Esophagus muscularis mucosa (tissue), 4 donors: ENCODE data around the gene CEND1. TPM values are rescaled to one million over a fixed set of nuclear protein-coding genes. Genes with fewer than 3 reads are reported as not detected.

Source experiments
- DNase-seq: peaks from one replicate; pipeline ENCODE4 v3.0.0-alpha.2; 2017; ENCODE audit errors: extremely low spot score
- H3K27ac ChIP-seq, 4 donors: fragments of 200-600 bp; sonication (generic); replicated peaks in 1 of 4; 1 replicate in 3 of 4; 2 replicates in 1 of 4; pipeline ENCODE4 v1.5.1; 2016 to 2019; ENCODE audit warnings: mild to moderate bottlenecking in 1 of 4
- H3K27me3 ChIP-seq, 4 donors: fragments of 200-600 bp; sonication (generic); one replicate each; pipeline versions ENCODE4 v1.5.1 to v1.6.0; 2016 to 2019
- H3K36me3 ChIP-seq, 4 donors: fragments of 200-600 bp; sonication (generic); one replicate each; pipeline ENCODE4 v1.5.1; 2016 to 2019
- H3K4me1 ChIP-seq, 4 donors: fragments of 200-600 bp; sonication (generic); one replicate each; pipeline ENCODE4 v1.5.1; 2016 to 2019
- H3K4me3 ChIP-seq, 4 donors: fragments of 200-600 bp; sonication (generic); 1 replicate in 2 of 4; 2 replicates in 2 of 4; pipeline ENCODE4 v1.5.1; 2016 to 2019; ENCODE audit warnings: mild to moderate bottlenecking in 4 of 4, moderate library complexity in 1 of 4
- H3K9me3 ChIP-seq, 4 donors: fragments of 200-600 bp; sonication (generic); 1 replicate in 3 of 4; 2 replicates in 1 of 4; pipeline ENCODE4 v1.5.1; 2016 to 2019
- CTCF ChIP-seq, 3 experiments: fragments of 200-600 bp in 2 of 3; fragments of 450-650 bp in 1 of 3; sonication (generic) in 2 of 3; IDR thresholded peaks; one replicate each; pipeline ENCODE4 v1.5.1; 2017 to 2019; ENCODE audit warnings: antibody characterized with exemption in 3 of 3, mild to moderate bottlenecking in 2 of 3, moderate library complexity in 1 of 3
- EP300 ChIP-seq: sonication (generic); formaldehyde crosslinking; IDR thresholded peaks from one replicate; pipeline ENCODE4 v1.6.1; 2017; ENCODE audit warnings: antibody characterized with exemption
- POLR2A ChIP-seq: fragments of 450-650 bp; IDR thresholded peaks from one replicate; pipeline ENCODE4 v1.6.1; 2017; ENCODE audit warnings: antibody characterized with exemption, moderate library complexity, mild to moderate bottlenecking, low read depth
- POLR2AphosphoS5 ChIP-seq, 2 donors: sonication (generic); formaldehyde crosslinking; IDR thresholded peaks; one replicate each; pipeline ENCODE4 v1.6.1; 2017; ENCODE audit warnings: antibody characterized with exemption in 2 of 2
- WGBS: methylation state at CpG from one replicate; pipeline ENCODE4 v1.1.5; 2018; 5-methylcytosine and 5-hydroxymethylcytosine counted together
- intact Hi-C: fragments of 100-400 bp; cut with DNase I; formaldehyde crosslinking; loops from one replicate; pipeline ENCODE4 v1.15.1; 2023
- total RNA-seq, 4 donors: library from RNA; depleted of rRNA; stranded (reverse); fragments of >200 nt; gene quantifications; one replicate each; pipeline versions ENCODE4 v1.1.0 to v1.2.1, GENCODE V29; 2016

CEND1 gene
- total RNA-seq, 4 donors from 2014 or later, result 0.42 to 3.3 (median 2.6) TPM

- no peak for DNase-seq
- Histone ChIP-seq H3K27ac (peak overlapping the region; percentile 0 to 93 (median 56)), H3K4me1 (peaks cover 65 to 91% (median 86%) of the 10 kb centered on the region in 4 donors), H3K36me3 (peaks cover 35 to 56% (median 53%) of the 10 kb centered on the region in 4 donors), H3K4me3 (no peak overlapping the region), H3K27me3 (peaks cover 0 to 2% (median 0%) of the 10 kb centered on the region in 4 donors), H3K9me3 (no peaks in the 10 kb centered on the region)
- TF ChIP-seq POLR2AphosphoS5 (IDR thresholded peaks at IDR 0.05) (no peak), POLR2A (no peak), CTCF (IDR thresholded peaks at IDR 0.05) (no peak), EP300 (no peak)
- 83% methylated on average over 11 of the region's 22 CpGs for WGBS
- intact Hi-C loops, result no loop called here
These were observed 47.5 kb upstream of the CEND1 start for GRCh38 chr11:837189-837989.

- peaks cover 0 to 9% (median under 1%) of the 10 kb centered on the region in 4 donors for H3K27me3 ChIP-seq
- no peak overlapping the region for H3K4me3 ChIP-seq
- peaks cover 70 to 95% (median 91%) of the 10 kb centered on the region in 4 donors for H3K4me1 ChIP-seq
- peaks cover 35 to 56% (median 53%) of the 10 kb centered on the region in 4 donors for H3K36me3 ChIP-seq
- WGBS, result 83% methylated on average over 7 of the region's 9 CpGs
- no peak for DNase-seq
- intact Hi-C loops, result no loop called here
- no peaks in the 10 kb centered on the region for H3K9me3 ChIP-seq
- TF ChIP-seq CTCF (IDR thresholded peaks at IDR 0.05) (no peak), EP300 (no peak), POLR2A (no peak), POLR2AphosphoS5 (IDR thresholded peaks at IDR 0.05) (no peak)
- peak overlapping the region; percentile 88 to 93 (median 90) for H3K27ac ChIP-seq
These were observed 46.8 kb upstream of the CEND1 start for GRCh38 chr11:836700-837099.

GRCh38 chr11:836274-836673 lies 46.4 kb upstream of the CEND1 start:
- no CpG with 5 or more reads among the region's 14 CpGs for WGBS
- DNase-seq, result no peak
- no peak for TF ChIP-seq EP300
- no peak for TF ChIP-seq CTCF (IDR thresholded peaks at IDR 0.05)
- Histone ChIP-seq H3K4me3 (no peak overlapping the region), H3K27ac (peak overlapping the region; percentile 88 to 93 (median 90)), H3K4me1 (peaks cover 69 to 95% (median 91%) of the 10 kb centered on the region in 4 donors), H3K27me3 (peaks cover 0 to 13% (median 3%) of the 10 kb centered on the region in 4 donors), H3K36me3 (peaks cover 35 to 56% (median 53%) of the 10 kb centered on the region in 4 donors), H3K9me3 (no peaks in the 10 kb centered on the region)
- intact Hi-C loops, result no loop called here

- WGBS, result 17% methylated on average over 13 of the region's 31 CpGs
- Histone ChIP-seq H3K27ac (peak overlapping the region; percentile 88 to 93 (median 90)), H3K4me3 (peak overlapping the region; percentile 78 to 94 (median 84)), H3K36me3 (peaks cover 29 to 40% (median 39%) of the 10 kb centered on the region in 4 donors), H3K27me3 (peaks cover 0 to 29% (median 18%) of the 10 kb centered on the region in 4 donors), H3K9me3 (no peaks in the 10 kb centered on the region), H3K4me1 (peaks cover 74 to 95% (median 90%) of the 10 kb centered on the region in 4 donors)
- intact Hi-C loops, result no loop called here
- peak in 1 of 3 experiments; percentile 8 for TF ChIP-seq CTCF (IDR thresholded peaks at IDR 0.05)
- peak; percentile 49 for TF ChIP-seq POLR2A
- TF ChIP-seq EP300, result no peak
- TF ChIP-seq POLR2AphosphoS5 (IDR thresholded peaks at IDR 0.05), result peak; percentile 84 to 88
- DNase-seq, result no peak
These were observed 44.8 kb upstream of the CEND1 start for GRCh38 chr11:834371-835316.
